ENCODE data around the gene LRRC8D.

The LRRC8D gene

DNA sequence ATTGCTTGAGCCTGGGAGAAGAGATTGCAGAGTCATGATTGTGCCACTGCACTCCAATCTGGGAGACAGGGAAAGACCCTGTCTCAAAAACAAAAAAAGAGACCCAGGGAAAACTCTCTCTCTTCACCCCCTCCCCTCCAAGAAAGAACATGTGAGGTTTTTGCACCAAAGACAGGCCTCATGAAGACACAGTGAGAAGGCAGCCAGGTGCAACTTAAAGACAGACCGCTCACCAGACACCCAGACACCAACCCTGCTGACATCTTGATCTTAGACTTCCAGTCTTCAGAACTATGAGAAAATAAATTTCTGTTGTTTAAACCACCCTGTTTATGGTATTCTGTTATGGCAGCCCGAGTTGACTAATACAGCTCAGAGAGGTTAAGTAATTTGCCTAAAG is 13.3 kb upstream of the LRRC8D start:
- DNase-seq (ENCODE audit: low spot score), result no peak

DNA sequence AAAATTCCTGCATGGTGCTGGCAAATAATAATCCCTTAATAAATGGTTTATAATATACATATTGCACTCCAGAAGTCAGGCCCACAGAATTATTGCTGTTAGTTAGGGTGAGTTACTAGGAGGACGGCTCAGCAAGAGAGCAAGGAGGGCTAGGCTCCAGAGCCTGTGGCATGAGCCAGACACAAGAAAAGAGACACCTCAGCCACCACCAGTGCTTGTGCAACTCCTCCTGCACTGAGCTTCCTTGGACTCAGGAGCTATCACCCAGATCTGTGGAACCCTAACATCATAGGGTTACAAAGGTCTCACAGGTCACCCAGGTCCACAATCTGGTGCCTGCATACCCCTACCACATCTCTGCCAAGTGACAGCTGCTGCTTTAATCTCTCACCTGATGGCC is 12.8 kb upstream of the LRRC8D start:
- no peak for DNase-seq (ENCODE audit: low spot score)

DNA sequence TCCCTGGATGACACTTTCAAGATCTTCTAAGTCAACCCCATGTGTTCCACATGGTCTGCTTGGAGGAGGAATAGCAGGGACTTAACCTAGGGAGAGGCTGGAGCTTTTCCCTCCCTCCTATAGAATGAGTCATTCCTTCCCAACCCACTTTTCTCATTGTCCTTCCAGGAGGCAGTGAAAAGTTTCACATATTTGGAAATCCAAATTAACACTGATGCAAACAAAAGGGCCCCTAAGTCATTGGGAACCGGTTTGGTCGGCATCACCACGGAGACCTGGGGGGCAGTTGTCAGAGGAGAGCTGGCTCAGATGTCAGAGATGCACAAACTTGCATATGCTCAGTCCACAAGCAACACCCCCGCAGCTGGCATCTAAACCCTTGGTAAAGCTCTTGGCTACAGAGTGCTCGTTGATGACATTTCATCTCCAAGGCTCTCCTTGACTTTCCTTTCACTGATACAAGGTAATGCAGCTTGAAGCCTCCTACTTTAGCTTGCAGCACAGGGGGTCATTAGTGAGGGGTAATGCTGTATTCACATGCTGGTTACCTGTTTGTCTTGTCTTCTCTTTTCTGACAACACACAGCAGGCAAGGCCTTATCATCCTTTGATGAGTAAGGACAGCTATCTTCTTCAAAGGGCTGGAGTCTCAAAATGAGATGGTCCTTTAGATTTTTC is 12.3 kb upstream of the LRRC8D start:
- peak; percentile 61 for DNase-seq (ENCODE audit: low spot score)

DNA sequence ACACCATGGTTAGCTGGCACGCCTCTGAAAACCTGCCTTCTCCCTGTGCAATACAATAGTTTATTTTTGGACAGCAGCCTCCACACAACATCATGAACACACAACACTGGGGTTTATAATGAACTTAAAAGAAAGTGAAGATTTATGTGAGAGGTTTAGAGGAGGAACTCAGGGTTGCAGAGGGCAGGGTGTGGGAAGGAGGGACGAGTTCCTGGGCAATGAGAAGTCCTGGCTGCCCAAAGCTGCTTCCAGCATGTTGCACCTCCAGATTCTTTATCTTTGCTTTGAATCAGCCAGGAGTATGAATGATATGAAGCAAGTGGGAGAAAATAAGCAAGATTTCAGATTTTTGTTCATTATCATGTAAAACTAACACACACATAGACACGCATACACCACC is 11.3 kb upstream of the LRRC8D start:
- DNase-seq (ENCODE audit: low spot score), result peak; percentile 55

DNA sequence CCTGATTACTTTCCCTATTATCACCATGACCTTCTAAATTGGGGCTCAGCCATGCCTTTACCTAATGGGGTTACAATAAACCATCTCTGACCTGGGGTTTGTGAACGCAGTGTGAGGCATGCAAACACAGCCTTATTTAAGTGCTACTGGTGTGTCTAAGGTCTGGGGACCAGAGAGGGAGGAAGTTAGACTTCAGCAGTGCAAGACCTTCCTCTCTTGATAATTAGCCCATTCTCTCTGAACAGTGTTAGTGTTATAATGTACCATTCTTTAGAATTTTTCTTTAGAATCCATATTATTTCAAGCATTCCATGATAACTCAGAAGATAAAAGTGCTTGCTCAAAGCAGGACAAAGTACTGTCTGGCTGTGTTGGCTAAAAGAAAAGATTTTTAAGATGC is 10.5 kb upstream of the LRRC8D start:
- DNase-seq (ENCODE audit: low spot score), result no peak

DNA sequence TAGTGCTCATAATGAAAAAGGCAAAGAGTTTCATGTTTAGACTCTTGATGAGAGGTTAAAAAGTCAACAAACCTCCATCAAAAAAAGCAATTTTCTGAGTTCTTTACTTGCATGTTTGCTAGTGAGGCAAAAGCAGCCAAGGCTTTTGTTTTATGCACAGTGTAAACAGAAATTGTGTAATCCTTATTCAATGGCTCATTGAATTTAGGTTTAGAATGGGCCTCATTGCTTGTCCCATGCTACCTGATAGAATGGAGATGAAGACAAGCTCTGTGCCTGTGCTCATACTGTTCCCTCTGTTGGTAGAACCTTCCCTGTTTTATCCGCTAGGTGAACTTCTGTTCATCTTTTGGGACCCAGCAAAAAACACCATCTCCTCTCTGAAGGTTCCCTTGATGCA is 10.0 kb upstream of the LRRC8D start:
- DNase-seq (ENCODE audit: low spot score), result no peak

DNA sequence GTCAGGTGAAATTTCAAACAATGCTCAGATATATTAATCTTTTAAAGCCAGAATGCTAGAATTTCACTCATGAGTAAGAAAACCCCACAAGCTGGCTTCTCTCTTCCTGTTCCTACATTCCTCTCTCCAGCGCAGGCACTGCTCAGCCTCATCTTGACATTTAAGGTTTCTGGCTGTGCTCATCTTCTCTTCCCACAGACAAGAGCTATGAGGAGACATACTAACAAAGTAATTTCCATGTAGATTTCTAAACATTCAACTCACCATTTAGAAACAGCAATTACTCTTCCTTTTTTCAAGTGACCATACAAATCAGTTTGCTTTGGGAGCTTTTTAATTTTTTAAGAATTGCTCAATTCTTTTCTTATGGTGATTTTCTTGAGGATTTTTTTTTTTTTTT is 7.8 kb upstream of the LRRC8D start:
- DNase-seq (ENCODE audit: low spot score), result peak; percentile 42

DNA sequence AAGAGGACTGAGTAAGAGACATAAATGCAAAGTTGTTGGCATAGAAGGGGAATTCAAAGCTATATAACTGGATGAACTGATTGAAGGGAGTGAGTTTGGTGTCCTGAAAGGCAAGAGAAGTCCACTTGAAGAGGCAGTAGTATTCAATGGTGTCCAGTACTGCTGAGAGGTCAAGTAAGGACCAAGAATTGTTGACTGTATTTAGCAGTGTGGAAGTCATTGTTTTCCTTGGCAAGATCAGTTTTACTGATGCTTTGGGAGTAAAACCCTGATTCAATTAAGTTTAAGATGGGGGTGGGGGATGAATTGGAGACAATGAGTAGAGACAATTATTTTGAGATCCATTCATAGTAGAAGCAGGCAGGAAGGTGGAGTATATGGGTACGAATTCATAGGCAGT is 5.8 kb upstream of the LRRC8D start:
- no peak for DNase-seq (ENCODE audit: low spot score)

DNA sequence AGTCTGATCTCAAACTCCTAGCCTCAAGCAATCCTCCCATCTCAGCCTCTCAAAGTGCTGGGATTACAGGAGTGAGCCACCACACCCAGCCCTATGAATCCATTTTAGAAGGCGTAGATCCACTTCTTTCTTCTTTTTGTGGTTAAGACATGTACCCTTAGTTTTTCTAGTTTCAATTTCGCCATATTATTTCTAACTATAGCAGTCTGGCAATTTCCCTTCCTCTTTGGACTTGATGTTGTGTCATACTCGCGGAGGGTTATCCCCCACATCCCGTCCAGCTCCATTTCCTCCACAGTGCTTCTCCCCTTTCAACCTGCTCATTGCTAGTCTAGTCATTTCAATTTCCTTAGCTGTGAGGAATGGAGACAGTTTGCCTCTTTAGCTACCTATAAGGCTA is 5.2 kb upstream of the LRRC8D start:
- DNase-seq (ENCODE audit: low spot score), result no peak

DNA sequence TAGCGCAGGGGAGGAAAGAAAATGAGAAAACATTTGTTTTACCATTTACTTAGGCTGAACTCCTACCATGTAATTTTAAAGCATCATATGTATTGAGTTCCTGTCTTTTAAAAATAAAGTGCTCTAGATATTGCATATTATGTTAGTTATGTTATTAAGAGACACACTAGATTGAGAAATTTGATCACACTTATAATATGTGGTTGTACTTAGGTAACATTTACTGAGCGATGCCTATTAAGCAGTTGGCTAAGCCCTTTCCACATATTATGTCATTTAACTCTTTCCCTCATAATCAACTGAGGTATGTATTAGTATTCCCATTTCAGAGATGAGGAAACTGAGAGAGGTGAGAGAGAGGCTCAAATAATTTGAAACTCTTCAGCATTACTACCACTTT is 4.5 kb upstream of the LRRC8D start:
- DNase-seq (ENCODE audit: low spot score), result no peak

DNA sequence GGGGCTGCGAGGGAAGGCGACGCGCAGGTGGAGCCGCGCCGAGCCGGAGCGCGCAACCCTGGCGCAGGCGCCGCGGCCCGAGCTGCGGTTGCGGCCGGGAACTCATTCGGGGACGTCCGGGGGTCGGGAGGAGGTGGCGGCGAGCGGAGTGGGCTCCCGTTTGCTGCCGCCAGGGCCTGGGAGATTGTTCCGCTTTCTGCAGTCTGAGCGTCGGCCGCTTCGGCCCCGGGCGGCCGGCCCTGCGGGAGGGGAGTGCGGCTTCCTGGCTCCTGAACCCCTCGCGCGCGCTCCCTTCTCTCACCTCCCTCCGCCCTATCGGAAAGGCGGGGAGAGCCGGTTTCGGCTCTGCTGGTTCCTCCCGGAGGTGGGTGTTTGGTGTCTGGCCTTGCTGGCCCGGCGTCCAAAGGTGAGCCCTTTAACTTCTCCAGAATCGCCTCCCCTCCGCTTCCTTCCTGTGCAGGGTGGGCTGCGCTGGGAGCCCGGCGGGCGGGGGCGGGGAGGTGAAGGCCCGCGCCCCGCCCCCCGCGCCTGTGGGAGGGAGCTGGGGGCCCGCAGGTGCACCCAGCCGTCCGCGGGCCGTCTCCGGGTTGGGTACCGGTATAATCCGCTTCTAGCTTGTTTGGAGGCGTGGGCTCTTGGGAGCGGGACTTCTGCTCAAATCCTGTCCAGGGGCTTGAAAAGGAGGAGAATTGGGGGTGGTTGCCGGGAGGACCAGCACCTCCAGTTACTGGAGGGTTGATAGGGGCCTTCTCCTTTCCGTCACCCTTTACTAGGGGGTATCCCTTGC is 683 bp downstream of the LRRC8D start:
- DNase-seq (ENCODE audit: low spot score), result peak; percentile 73

DNA sequence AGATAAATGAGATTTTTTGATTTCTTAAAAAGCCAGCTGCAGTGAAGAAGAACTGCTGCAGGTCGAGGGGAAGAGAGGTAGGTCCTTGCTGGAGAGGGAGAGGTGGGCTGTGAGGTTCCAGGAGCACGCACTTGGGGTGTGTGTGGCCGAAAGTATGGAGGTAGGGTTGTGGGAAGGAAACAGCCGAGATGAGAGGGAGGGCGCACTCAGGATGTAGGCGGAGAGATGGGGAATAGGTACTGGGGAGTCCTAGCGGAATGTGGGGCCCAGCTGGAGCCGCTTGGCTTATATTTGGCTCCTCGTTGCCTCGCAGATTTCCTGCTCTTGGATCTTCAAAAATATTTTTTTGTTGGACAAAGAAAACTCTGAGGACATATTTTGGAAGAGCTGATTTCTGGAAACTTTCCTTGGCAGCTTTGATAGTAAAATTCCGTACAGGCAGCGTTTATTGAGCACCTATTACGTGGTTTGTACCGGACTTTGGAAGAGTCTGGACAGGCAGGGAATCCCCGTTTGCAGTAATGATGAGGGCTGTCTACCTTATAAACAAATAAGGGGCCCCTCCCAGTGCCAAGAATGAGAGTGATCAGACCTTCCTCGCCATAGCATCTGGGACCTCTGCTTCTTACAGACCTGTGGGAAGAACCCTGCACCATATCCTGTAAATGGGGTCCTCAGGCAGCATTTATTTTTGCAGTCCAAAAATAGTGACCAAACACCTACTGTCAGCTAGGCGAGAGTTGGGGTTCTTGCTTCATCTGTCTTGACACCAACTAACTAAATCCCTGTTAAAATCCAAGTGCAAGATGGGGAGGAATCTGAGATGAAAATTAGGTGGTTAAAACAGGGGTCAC is 1.5 kb downstream of the LRRC8D start:
- no peak for DNase-seq (ENCODE audit: low spot score)

DNA sequence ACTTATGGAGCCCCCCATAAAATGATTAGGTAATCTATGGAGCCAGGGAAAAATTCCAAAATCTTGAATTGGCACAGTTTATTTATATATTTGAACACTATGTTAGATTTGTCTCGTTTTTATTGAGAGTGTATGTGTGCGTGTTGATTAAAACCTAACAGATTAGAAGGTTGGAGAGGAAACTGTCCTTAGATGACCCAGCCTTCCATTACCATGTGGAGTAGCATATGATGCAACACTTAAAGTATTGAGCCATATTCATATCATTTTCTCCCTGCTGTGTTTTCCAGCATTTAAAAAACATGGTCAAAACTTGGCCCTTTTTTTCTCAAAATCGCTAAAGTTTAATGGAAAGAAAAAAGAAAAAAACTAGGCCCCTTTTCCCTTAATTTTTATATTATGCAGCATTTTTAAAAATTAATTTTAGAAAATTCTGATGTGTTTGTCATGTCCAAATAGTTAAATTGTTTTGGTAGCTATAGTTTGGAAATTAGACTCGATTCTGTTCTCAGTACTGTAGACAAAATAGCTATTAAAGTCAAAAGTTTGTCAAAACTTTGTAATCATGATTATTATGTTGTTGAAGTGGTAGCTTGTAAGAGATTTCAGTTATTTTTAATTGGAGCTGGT is 2.3 kb downstream of the LRRC8D start:
- peak; percentile 69 for DNase-seq (ENCODE audit: low spot score)

DNA sequence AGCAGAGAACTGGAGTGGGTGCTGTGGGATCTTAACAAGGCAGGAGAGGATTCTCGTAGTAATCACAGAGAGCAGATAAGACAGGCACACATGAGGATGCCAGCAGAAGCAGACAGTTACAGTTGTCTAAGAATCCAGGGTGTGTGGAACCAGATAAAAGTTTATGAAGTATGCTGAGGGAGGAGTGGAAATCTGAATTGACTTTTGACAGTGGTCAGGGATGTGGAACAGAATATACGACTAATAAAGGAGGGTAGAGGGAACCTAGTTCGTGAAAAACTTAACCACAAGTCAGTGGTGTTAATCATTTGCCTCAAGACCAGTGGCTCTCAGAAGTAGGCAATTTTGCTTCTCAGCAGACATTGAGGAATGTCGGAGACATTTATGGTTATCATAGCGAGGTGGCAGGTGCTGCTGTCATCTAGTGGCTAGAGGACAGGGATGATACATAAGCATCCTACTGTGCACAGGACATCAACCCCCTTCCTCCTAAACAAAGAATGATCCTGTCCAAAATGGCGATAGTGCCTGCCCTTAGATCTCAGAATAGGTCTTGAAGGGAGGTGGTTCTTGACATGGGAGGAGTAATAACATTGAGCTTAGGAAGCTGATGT is 3.0 kb downstream of the LRRC8D start:
- DNase-seq (ENCODE audit: low spot score), result no peak

DNA sequence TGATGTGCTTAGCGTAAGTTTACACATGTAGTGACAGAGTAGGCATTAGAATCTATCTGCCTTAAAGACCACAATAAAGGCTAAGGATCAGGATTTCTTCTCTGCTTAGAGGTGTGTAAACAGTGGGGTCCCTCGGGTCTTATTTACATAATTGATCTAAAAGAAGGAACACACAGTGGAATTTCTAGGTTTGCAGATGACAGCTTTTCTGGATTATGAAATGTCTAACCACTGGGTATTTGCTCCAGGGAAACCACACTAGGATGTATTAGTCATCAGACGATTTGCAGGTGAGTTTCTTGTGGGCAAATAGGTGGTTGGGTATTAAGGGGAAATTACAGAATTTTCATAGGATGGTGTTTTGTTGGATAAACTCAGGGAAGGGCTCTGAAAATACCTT is 5.8 kb downstream of the LRRC8D start:
- DNase-seq (ENCODE audit: low spot score), result no peak

DNA sequence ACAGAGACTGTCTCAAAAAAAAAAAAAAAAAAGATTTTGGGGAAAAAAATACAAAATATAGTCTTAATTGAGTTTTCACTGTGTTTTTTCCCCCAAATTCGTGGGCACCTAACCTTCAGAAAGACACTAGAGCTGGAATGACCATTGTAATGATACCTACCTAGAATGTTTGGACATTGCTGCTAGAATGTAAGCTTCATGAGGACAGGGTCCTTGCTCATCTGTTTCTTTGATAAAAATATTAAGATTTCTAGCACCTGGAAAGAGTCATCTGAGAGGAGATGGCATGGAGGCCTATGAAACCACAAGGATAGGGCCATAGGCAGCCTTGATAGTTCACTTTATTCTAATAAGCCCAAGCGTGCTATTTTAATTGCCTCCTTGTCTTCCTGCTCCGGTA is 6.5 kb downstream of the LRRC8D start:
- DNase-seq (ENCODE audit: low spot score), result no peak

DNA sequence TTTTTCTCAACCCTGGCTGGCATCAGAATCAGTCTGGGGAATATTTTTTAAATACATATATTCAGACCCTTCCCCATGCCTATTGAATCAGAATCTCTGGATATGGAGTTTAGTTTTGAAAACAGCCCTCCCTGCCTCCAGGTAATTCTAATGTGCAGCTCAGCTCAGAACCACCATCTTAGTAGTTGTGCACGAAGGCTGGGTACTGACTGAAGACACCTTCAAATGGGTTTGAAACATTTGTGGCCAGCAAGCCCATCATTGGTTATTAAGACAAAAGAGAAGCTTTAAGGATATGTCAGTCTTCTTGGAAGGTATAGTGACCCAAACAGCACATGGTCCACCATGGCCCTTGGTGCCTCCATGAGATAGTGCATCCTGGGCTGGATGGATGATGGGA is 7.1 kb downstream of the LRRC8D start:
- no peak for DNase-seq (ENCODE audit: low spot score)

DNA sequence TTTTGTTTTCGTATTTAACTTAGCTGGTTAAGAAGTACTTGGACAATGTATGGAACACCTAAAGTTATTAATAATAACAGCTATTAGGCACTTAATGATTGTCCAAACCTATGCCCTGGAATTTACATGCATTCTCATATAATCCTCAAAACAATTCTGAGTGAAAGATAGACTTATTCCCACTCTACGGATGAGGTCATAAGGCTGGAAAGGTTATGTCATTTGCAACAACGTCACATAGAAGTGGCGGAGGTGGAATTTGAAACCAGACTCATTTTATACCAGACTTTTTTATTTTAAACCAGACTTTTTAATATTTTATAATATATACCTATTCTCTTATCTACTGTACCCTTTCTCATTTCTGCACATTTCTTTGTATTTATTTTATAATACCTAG is 8.4 kb downstream of the LRRC8D start:
- no peak for DNase-seq (ENCODE audit: low spot score)

DNA sequence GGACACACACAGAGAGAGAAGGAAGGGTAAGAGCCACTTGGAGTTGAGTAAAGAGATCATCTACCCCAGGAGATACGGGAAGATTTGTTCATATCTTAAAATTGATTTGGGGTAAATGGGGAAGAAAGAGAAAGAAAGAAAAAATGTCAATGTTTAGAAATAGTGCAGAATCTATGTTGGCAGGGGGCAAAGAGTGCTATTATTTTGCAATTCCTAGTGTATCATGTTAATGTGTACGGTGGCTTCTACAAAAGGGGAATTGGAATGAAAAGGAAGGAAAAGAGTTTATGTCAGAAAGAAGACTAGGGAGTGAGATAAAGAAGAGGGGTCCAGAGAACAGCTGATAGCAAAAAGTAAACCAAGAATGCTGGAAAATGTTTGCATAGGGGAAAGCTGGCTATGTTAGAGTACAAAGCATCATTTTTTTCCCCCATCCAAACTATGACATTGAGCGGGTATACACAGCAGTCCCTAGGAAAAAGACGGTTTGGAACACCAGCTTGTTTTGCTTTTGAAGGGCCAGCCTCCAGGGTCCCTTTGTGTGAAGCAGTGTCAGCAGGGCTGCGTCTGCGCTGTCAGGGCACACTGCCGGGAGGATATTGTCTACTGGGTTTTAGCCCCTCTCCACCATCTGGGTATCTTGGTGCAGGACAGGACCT is 10.8 kb downstream of the LRRC8D start:
- DNase-seq (ENCODE audit: low spot score), result no peak

DNA sequence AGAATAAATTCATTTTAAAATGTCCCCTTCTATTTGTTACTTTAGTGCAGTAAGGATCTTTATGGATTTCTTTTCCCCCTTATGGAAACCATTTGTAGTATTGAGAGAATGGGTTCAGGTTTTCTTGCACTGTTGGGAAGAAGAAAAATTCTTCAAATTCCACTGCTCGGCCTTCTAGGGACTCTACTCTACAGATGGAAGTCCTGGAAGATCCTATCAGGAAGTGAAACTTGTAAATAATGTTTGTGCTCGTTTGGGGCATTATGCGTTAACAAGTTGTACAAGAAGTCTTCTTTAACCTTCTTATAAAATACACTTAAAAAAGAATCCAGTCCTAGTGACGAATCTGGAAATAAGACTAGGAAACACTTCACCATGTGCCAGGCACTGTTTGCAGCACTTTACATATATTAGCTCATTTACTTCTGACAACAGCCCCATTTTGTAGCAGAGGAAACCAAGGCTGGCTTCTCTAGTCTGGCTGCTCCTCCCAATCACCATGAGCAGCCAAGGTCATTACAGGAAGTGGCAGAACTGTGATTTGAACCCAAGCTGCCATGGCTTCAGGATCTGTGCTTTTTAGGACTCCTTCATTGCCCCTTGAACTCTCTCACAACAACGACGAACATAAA is 11.8 kb downstream of the LRRC8D start:
- DNase-seq (ENCODE audit: low spot score), result no peak

All from GM03348 (cell line).